Right lung (tissue), 5 donors: ENCODE data around the gene TXNDC15. TPM values are rescaled to one million over a fixed set of nuclear protein-coding genes. Genes with fewer than 3 reads are reported as not detected.
"Not testable (repeated sequence)": the region's sequence is repeated elsewhere in the genome, so short reads cannot be mapped to it uniquely, and the experiment has no call there.

Source experiments
- DNase-seq, 2 donors: peaks; one replicate each; pipeline ENCODE4 v3.0.0-alpha.2; 2013
- polyA plus RNA-seq, 5 donors: library from polyadenylated mRNA; unstranded; fragments of 120-200 nt; gene quantifications; one replicate each; pipeline versions ENCODE4 v1.2.1 to v1.2.3, GENCODE V29; 2013; ENCODE audit warnings: inconsistent platforms in 1 of 5, low replicate concordance in 1 of 5; ENCODE audit not compliant: insufficient read length in 5 of 5, insufficient read depth in 1 of 5

TXNDC15 gene
- polyA plus RNA-seq, 5 donors: 72.2 to 77.9 (median 77.6) TPM

DNA sequence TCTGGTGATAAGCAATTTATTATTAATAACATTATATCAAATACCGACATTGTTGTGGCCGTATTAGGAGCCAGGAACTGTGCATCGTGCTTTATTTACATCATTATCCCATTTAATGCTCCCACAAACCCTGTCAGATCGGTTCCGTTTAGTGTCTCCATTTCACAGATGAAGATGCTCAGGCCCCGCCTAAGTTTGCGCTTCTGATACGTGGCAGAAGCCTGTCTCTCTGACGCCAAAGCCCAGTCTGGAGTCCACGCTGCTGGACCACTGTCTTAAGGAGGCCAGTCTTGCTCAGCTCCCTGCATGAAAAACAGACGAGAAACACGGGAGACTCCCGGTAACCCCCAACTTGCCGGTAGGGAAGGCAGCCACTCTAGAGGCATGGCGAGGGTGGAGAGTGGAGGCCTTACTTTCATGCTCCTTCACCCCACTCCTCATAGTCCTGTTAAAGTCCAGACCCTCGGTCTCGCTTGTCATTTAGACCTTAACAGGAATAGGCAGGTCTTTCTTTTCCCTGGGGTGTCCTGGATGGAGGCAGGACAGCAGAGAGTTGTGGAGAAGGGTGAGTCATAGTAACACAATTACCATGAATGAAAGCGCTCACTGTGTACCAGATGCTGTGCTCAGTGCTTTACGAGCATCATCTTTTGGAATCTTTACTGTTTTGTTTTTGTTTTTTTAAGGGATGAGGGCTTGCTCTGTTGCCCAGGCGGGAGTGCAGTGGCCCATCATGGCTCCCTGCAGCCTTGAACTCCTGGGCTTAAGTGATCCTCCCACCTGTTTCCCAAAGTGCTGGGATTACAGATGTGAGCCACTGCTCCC is 872 bp downstream of the TXNDC15 start:
- DNase-seq: peak; percentile 47 to 55

DNA sequence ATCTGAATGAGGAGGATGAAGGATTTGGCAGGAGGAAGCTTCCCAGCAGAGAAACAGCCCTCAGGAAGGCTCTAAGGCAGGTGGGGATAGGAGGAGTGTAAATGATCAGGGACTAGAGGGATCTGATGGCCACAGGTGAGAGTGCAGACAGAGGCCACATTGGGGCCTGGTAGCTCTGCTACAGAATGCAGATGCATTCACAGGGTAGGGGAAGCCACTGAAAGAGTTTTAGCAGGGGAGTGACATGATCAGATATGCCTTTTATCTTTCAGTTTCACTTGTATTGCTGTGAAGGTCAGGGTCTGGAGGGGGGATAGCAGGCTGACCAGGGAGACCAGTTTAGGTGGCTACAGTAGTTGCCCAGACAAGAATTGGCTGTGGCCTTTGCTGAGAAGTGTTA is 3.0 kb downstream of the TXNDC15 start:
- DNase-seq: no peak

DNA sequence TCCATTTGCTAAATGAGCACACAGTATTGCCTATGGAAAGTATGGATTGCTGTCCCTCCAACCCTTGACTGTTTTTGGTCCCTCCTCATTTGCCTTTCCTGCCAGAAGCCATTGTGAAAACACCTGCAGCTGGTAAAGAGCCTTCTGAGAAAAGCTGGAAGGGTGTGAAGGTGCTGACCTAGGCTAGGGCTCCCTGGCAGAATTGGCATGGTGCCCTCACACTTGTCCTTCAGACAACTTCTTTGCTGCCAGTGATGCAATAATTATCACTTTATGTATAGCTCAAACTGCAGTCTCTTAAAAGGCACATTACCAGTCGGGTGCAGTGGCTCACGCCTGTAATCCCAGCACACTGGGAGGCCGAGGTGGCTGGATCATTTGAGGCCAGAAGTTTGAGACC is 4.2 kb downstream of the TXNDC15 start:
- no peak for DNase-seq

DNA sequence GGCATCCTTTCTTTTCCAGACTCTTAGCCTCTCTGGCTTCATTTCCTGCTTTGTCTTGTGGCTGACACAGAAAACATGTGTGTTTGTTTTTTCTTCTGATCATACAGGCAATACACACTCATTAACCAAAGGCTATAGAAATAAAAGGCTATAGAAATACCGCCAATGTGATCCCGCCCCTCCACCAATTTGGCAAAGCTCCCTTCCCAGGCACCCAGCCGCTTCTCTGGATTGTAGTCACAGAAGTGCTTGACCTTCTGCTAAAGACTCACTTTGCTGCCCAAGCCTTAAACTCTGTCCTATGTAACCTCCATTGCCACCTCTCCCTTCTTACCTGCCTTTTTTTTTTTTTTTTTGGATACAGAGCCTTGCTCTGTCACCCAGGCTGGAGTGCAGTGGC is 5.3 kb downstream of the TXNDC15 start:
- DNase-seq: no peak

DNA sequence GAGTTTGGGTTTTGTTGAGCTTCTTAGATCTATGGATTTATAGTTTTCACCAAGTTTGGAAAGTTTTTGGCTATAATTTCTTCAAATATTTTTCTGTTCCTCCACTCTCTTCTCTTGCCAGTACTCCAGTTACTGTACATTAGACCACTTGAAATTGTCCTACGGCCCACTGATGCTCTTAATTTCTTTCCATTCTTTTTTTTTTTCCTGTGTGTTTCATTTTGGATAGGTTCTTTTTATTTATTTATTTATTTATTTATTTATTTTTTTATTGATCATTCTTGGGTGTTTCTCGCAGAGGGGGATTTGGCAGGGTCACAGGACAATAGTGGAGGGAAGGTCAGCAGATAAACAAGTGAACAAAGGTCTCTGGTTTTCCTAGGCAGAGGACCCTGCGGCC is 6.8 kb downstream of the TXNDC15 start:
- not testable (repeated sequence) for DNase-seq

DNA sequence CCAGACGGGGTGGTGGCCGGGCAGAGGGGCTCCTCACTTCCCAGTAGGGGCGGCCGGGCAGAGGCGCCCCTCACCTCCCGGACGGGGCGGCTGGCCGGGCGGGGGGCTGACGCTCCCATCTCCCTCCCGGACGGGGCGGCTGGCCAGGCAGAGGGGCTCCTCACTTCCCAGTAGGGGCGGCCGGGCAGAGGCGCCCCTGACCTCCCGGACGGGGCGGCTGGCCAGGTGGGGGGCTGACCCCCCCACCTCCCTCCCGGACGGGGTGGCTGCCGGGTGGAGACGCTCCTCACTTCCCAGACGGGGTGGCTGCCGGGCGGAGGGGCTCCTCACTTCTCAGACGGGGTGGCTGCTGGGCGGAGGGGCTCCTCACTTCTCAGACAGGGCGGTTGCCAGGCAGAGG is 7.5 kb downstream of the TXNDC15 start:
- not testable (repeated sequence) for DNase-seq

DNA sequence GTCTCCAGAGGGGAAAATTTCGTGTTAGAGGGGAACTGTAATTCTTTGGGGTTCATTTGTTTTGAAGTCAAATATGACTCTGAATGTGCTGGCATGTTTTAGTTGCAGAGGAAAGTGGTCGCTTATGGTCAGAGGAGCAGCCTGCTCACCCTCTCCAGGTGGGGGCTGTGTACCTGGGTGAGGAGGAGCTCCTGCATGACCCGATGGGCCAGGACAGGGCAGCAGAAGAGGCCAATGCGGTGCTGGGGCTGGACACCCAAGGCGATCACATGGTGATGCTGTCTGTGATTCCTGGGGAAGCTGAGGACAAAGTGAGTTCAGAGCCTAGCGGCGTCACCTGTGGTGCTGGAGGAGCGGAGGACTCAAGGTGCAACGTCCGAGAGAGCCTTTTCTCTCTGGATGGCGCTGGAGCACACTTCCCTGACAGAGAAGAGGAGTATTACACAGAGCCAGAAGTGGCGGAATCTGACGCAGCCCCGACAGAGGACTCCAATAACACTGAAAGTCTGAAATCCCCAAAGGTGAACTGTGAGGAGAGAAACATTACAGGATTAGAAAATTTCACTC is 13.5 kb downstream of the TXNDC15 start:
- no peak for DNase-seq

DNA sequence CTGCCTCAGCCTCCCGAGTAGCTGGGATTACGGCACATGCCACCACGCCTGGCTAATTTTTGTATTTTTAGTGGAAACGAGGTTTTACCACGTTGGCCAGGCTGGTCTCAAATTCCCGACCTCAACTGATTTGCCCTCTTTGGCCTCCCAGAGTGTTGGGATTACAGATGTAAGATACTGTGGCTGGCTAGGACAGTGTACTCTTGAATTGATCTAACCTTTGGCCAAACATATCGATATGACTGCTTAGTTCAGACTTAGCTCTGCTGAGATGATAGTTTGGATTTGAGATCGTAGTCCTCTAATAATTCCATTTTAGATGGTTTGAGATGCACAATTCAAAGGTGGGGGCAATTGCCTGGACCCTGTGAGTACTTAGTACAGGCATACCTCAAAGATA is 15.2 kb downstream of the TXNDC15 start:
- DNase-seq: no peak

DNA sequence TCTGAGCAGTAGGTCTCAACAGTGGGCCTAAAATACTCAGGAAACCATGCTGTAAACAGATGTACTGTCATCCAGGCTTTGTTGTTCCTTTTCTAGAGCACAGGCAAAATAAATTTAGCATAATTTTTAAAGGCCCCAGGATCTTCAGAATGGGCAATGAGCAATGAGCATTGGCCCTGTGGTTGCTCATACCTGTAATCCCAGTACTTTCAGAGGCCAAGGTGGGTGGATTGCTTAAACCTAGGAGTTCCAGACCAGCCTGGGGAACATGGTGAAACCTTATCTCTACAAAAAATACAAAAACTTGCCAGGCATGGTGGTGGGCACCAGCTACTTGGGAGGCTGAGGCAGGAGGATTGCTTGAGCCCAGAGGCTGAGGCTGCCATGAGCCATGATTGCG is 17.3 kb downstream of the TXNDC15 start:
- DNase-seq: no peak

DNA sequence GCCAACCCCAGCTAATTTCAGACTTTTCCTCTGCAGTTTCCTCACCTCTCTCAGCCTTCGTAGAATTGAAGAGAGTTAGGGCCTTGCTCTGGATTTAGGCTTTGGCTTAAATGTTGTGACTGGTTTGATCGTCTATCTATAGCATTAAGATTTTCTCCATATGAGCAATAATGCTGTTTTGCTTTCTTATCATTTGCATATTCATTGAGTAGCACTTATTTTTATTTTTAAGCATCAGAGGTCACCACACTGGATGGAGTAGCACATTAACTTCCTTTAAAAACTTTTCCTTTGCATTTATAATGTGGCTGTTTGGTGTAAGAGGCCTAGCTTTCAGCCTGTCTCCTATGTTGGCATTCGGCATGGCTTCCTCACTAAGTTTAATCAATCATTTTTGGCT is 18.1 kb downstream of the TXNDC15 start:
- DNase-seq: no peak

DNA sequence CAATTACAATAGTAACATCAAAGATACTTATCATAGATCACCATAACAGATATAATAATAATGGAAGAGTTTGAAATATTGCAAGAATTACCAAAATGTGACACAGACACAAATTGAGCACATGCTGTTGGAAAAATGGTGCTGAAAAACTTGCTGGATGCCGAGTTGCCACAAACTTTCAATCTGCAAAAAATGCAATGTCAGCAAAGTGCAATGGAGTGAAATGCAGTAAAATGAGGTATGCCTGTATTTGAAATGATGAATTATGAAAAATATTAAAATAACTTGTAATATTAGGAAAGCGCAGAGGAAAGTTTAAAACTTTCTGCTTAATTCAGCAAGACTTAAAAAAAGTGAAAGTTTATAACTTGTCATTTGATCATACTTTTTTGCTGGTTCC is 18.8 kb downstream of the TXNDC15 start:
- DNase-seq: no peak

DNA sequence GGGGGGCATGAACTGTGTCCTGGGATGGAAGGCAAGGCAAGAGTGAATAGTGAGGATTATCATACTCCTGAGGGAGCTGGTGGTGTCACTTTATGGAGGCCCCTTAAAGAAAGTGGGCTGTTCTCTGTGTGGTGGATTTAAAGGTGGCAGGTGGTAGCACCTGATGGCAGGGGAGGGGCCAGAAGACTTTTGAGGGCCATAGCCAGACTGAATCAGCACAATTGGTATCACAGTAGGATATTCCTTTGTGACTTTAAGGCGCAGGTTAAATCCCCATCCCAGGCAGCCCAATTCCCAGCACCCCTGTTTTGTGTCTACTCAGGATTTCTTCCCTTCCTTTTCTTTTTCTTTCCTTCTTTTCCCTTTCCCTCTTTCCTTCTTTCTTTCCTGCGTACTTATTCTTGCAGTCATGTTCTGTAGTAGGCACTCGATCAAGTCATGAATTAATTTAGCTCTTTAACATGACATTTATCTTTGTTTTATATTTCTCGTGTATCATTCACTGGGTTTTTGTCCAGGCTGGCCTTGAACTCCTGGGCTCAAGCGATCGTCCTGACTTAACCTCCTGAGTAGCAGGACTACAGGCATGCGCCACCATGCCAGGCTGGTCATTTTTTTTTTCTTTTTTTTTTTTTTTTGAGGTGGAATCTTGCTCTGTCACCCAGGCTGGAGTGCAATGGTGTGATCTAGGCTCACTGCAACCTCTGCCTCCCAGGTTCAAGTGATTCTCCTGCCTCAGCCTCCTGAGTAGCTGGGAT is 19.8 kb downstream of the TXNDC15 start:
- DNase-seq: no peak

DNA sequence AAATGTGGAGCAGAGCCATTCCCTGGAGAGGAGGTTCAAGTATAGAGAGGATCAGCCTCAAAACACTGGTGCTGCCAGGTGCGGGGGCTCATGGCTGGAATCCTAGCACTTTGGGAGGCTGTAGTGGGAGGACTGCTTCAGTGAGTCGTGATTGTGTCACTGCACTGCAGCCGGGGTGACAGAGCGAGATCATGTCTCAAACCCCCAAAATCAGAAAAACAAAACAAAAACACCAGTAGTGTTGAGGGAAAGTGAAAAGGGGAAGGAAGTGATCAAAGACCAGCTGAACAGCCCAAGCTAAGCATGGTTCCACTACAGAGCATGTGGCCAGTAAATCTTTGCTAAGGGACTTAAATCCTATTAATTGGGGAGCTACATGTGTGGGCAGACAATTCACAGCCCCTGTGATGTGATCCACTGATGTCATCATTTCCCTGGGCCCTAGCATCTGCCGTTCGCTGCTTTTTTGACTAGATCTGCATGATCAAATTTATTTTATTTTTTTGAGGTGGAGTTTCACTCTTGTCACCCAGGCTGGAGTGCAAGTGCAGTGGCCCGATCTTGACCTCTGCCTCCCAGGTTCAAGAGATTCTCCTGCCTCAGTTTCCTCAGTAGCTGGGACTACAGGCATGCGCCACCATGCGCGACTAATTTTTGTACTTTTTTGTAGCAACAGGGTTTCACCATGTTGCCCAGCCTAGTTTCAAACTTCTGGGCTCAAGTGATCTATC is 28.1 kb downstream of the TXNDC15 start:
- no peak for DNase-seq

DNA sequence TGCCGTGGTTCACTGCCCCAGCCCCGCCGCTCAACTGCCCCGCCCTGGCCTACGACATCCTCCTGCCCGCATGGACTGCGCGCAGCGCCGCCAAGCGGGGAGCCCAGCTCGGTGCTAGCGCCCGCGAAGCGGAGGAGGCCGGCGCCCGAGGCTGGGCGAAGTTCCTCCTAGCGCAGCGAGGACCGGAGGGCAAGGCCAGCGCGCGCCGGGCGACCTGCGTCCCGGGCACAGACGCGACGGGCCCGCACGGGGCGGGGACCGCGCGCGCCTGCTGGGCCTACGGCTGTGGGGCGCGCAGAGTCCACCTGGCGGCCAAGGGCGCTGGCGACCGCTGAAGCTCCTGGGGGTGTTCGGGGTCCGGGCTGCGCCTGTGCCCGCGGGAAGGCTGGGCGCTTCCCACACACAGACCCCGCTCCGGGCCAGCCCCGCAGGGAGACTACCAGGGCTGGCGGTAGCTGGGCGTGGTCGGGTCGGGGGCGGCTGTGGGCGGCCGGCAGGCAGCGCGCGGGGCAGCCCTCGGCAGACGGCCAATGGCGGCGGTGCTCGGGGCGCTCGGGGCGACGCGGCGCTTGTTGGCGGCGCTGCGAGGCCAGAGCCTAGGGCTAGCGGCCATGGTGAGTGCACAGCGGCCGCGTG is 30.6 kb downstream of the TXNDC15 start, which contains the start of gene PCBD2:
Gene PCBD2, plus strand, starts transcription at position 522 of the 636 bp plus-strand sequence. Its CDS starts 9 bp downstream, at position 531.
- peak; percentile 90 to 91 for DNase-seq

DNA sequence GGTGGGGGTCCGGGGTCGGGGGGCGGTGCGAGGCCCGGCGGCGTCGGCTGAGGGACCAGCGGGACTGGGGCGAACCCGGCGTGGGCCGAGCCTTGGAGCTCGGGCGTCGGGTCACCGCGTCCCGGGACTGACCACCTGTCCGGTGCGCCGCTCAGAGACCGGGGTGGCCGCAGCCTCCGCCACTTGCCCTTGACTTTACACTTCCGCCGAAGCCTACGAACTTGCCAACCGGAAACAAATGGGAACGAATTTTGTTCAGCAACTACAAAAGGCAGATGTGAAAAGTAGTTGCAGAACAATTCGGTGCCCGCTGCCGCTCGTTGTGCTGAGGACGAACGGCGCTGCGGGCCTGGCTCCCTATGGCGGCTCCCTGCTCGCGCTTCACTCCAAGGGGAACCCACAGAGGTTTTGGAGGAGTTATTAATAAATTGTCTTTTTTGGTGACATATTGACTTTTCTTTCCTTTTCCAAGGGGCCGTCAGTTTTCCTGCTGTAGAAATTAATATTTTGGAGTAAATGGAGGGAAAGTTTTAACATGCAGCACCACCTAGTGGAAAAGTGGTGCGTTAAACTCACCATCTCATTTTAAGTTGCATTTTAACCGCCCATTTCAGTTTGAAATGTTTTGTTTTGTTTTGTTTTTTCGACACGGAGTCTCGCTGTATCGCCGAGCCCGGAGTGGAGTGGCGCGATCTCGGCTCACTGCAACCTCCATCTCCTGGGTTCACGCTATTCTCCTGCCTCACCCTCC is 31.2 kb downstream of the TXNDC15 start:
- DNase-seq: peak; percentile 67 to 77

DNA sequence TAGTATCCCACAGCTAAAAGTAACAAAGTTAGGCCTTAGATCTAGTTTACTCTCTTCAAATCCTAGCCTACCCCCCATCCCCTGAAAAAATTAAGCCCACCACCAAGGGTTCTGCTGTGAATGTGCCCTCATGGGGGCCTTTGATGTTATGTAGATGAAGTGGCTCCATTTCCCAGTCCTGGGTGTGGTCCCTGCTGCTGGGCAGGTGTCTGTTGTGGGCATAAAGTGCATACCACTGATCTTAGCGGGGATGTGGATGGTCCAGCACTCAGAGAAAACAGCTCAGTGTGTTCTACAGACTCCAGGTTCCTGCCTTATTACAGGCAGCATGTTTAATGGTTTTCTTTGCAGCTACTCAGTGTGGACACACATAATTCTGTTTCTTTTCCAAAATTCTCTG is 32.6 kb downstream of the TXNDC15 start:
- no peak for DNase-seq

DNA sequence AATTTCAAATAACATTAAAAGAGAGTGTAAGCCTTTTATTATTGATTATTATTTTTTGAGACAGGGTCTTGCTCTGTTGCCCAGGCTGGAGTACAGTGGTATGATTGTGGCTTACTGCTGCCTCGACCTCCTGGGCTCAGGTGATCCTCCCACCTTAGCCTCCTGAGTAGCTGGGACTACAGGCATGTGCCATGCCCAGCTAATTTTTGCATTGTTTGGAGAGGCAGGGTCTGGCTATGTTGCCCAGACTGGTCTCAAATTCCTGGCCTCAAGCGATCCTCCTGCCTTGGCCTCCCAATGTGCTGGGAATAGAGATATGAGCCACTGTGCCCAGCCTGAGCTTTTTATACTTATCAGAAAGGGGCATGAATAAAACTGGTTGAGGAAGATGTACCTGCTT is 36.6 kb downstream of the TXNDC15 start:
- not testable (repeated sequence) for DNase-seq

DNA sequence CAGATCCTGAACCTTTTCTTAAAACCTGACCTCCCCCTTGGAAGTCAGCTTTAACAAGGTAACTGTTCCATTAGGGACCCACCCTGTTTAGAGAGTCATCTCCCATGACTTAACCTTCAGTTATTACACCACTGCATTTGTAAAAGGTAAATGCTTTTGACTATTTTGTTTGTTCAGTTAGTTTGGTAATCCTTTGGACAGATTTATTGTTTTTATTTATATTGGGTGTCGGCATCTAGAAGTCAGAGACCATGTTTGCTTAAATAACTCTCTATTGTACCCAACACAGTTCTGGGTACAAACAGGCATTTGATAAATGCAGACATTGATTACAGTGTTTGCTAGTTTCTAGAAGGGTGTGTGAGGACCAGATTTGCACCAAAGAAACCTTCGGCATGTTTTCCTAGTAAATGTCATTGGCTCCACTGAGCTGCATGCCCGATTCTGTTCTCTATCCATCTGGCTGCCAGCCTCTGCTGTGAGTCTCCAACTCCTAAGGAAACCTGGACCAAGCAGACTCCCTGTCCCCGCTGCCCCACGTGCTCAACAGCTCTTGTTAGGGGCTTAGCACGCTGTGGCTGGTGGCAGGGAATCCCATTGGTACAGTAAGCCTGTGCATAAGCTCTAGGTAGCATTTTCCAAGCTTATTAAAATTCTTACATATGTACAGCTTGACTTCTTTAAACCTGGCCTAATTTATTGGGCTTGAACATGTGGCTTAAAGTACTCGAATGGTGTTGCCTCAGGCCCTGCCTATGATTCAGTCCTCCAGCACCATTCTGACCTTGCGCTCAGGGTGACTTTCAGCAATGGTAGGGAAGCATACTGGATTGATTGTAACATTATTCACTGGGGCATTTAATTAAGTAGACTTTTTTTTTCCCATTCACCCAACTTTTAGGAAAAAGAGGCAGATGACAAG is 37.4 kb downstream of the TXNDC15 start:
- no peak for DNase-seq

DNA sequence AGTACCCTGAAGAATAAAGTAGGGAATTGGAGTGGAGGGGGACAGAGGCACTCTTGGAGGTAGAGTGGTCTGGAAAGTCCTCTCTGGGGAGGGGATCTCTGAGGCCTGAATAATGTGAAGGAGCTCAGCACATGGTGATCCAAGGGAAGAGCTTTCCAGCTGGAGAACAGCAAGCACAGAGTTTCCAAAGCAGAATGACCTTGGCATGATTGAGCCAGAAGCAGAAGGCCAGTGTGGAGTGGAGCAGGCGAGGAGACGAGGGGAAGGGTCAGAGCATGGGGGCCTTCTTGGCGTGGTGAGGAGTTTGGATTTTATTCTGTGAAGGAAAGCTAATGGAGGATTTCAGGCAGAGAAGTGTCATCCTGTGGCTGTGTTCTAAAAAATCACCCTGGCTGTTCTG is 39.1 kb downstream of the TXNDC15 start:
- DNase-seq: no peak

DNA sequence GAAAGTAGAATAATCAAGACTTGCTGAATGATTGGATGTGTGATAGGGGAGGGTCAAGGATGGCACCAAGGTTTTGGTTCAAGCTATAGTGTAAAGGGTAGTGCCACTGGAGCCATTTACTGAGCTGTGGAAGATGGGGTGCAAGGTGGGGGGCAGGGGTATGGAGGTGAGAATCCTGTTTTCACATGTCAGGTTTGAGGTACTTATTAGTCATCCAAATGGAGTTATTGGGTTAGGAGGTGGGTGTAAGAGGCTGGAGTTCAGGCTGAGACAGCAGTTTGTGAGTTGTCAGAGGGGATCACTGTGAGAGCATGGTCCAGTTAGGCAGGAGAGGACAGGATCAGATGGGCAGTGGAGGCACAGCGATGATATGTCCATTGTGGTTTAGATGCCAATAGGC is 39.6 kb downstream of the TXNDC15 start:
- DNase-seq: no peak
